Breast epithelium (tissue), 4 donors: ENCODE results near the gene PRTFDC1. TPM values are rescaled to one million over a fixed set of nuclear protein-coding genes. Genes with fewer than 3 reads are reported as not detected.

ENCODE experiments used
- DNase-seq, 2 donors: peaks; one replicate each; pipeline ENCODE4 v3.0.0-alpha.2; 2019; ENCODE audit warnings: low spot score in 2 of 2
- H3K27ac ChIP-seq, 2 donors: fragments of 200-600 bp; sonication (generic) in 1 of 2; one replicate each; pipeline ENCODE4 v1.5.1; 2016 to 2019; ENCODE audit warnings: mild to moderate bottlenecking in 1 of 2
- H3K27me3 ChIP-seq, 2 donors: fragments of 200-600 bp; sonication (generic) in 1 of 2; one replicate each; pipeline versions ENCODE4 v1.5.1 to v1.6.0; 2017 to 2019; ENCODE audit warnings: control low read depth in 1 of 2, mild to moderate bottlenecking in 1 of 2
- H3K36me3 ChIP-seq: fragments of 200-600 bp; one replicate; pipeline ENCODE4 v1.5.1; 2019
- H3K4me1 ChIP-seq, 2 donors: fragments of 200-600 bp; sonication (generic); one replicate each; pipeline ENCODE4 v1.5.1; 2016 to 2019; ENCODE audit warnings: control low read depth in 1 of 2
- H3K4me3 ChIP-seq, 3 donors: fragments of 200-600 bp; sonication (generic); 1 replicate in 2 of 3; 2 replicates in 1 of 3; pipeline ENCODE4 v1.5.1; 2016 to 2019; ENCODE audit warnings: mild to moderate bottlenecking in 3 of 3, moderate library complexity in 2 of 3
- H3K9me3 ChIP-seq, 2 donors: fragments of 200-600 bp; sonication (generic) in 1 of 2; one replicate each; pipeline ENCODE4 v1.5.1; 2016 to 2019; ENCODE audit warnings: control low read depth in 1 of 2
- CTCF ChIP-seq, 3 donors: fragments of 450-650 bp; IDR thresholded peaks; one replicate each; pipeline ENCODE4 v1.5.1; 2016 to 2017; ENCODE audit warnings: antibody characterized with exemption in 3 of 3, mild to moderate bottlenecking in 3 of 3, moderate library complexity in 3 of 3
- POLR2A ChIP-seq: fragments of 450-650 bp; IDR thresholded peaks from one replicate; pipeline ENCODE4 v1.6.1; 2016; ENCODE audit warnings: antibody characterized with exemption, mild to moderate bottlenecking, moderate library complexity
- POLR2AphosphoS5 ChIP-seq, 3 donors: sonication (generic); formaldehyde crosslinking; IDR thresholded peaks; one replicate each; pipeline ENCODE4 v1.6.1; 2017; ENCODE audit warnings: antibody characterized with exemption in 3 of 3
- intact Hi-C: fragments of 100-400 bp; cut with DNase I; formaldehyde crosslinking; loops from one replicate; pipeline ENCODE4 v1.15.1; 2023; ENCODE audit warnings: low total_unique reads
- total RNA-seq, 3 donors: library from RNA; depleted of rRNA; stranded (reverse); fragments of >200 nt; gene quantifications; one replicate each; pipeline ENCODE4 v1.1.0, GENCODE V29; 2016

Gene PRTFDC1
- total RNA-seq, 3 donors from 2014 or later: 2.6 to 6.6 (median 3.3) TPM

- DNase-seq: no peak
- no peaks in the 10 kb centered on the region for H3K9me3 ChIP-seq
- no peak overlapping the region for H3K4me3 ChIP-seq
- H3K27ac ChIP-seq: no peak overlapping the region
- H3K27me3 ChIP-seq: no peaks in the 10 kb centered on the region
- no peaks in the 10 kb centered on the region for H3K36me3 ChIP-seq
- H3K4me1 ChIP-seq: no peaks in the 10 kb centered on the region
- TF ChIP-seq POLR2A: no peak
- no peak for TF ChIP-seq CTCF (IDR thresholded peaks at IDR 0.05)
- TF ChIP-seq POLR2AphosphoS5 (IDR thresholded peaks at IDR 0.05): no peak
- intact Hi-C loops: no loop called here
These were observed 40.2 kb upstream of the PRTFDC1 start for GRCh38 chr10:24992512-24993133.

- no peaks in the 10 kb centered on the region for H3K9me3 ChIP-seq
- no peak for DNase-seq
- no peaks in the 10 kb centered on the region for H3K4me1 ChIP-seq
- H3K36me3 ChIP-seq: no peaks in the 10 kb centered on the region
- intact Hi-C loops: no loop called here
- H3K27me3 ChIP-seq: no peaks in the 10 kb centered on the region
- no peak overlapping the region for H3K27ac ChIP-seq
- H3K4me3 ChIP-seq: no peak overlapping the region
- TF ChIP-seq POLR2AphosphoS5 (IDR thresholded peaks at IDR 0.05) (no peak), CTCF (IDR thresholded peaks at IDR 0.05) (no peak), POLR2A (no peak)
These were observed 38.9 kb upstream of the PRTFDC1 start for GRCh38 chr10:24991298-24991697.

GRCh38 chr10:24989867-24990266 lies 37.5 kb upstream of the PRTFDC1 start:
- intact Hi-C loops: no loop called here
- no peak for TF ChIP-seq CTCF (IDR thresholded peaks at IDR 0.05)
- no peak for TF ChIP-seq POLR2AphosphoS5 (IDR thresholded peaks at IDR 0.05)
- no peak for TF ChIP-seq POLR2A
- Histone ChIP-seq H3K9me3 (no peaks in the 10 kb centered on the region), H3K27ac (no peak overlapping the region), H3K4me1 (no peaks in the 10 kb centered on the region), H3K27me3 (no peaks in the 10 kb centered on the region), H3K36me3 (no peaks in the 10 kb centered on the region), H3K4me3 (no peak overlapping the region)
- DNase-seq: no peak

- Histone ChIP-seq H3K36me3 (no peaks in the 10 kb centered on the region), H3K27me3 (no peaks in the 10 kb centered on the region), H3K27ac (no peak overlapping the region), H3K9me3 (no peaks in the 10 kb centered on the region), H3K4me1 (no peaks in the 10 kb centered on the region), H3K4me3 (no peak overlapping the region)
- TF ChIP-seq POLR2AphosphoS5 (IDR thresholded peaks at IDR 0.05): no peak
- TF ChIP-seq CTCF (IDR thresholded peaks at IDR 0.05): no peak
- TF ChIP-seq POLR2A: no peak
- no peak for DNase-seq
- intact Hi-C loops: no loop called here
These were observed 36.6 kb upstream of the PRTFDC1 start for GRCh38 chr10:24988831-24989640.

- no peak overlapping the region for H3K4me3 ChIP-seq
- intact Hi-C loops: no loop called here
- no peaks in the 10 kb centered on the region for H3K27me3 ChIP-seq
- TF ChIP-seq POLR2A: no peak
- no peak for TF ChIP-seq CTCF (IDR thresholded peaks at IDR 0.05)
- no peak for TF ChIP-seq POLR2AphosphoS5 (IDR thresholded peaks at IDR 0.05)
- H3K36me3 ChIP-seq: no peaks in the 10 kb centered on the region
- no peak for DNase-seq
- no peaks in the 10 kb centered on the region for H3K4me1 ChIP-seq
- no peak overlapping the region for H3K27ac ChIP-seq
- no peaks in the 10 kb centered on the region for H3K9me3 ChIP-seq
These were observed 32.5 kb upstream of the PRTFDC1 start for GRCh38 chr10:24984906-24985305.
